NCI-H2107 treated with DMSO at 0.1 percent for 48 hours (cell line): Measurements from ENCODE around the gene MCTP1.
"Not testable (repeated sequence)": the region's sequence is repeated elsewhere in the genome, so short reads cannot be mapped to it uniquely, and the experiment has no call there.

Source experiments
- DNase-seq: peaks from one replicate; lab custom pipeline; 2025; ENCODE audit not compliant: unreplicated experiment; lab: John Stamatoyannopoulos, UW

Gene MCTP1

GRCh38 chr5:95184924-95185323, 100.0 kb downstream of the MCTP1 start:
- DNase-seq, result no peak

DNA sequence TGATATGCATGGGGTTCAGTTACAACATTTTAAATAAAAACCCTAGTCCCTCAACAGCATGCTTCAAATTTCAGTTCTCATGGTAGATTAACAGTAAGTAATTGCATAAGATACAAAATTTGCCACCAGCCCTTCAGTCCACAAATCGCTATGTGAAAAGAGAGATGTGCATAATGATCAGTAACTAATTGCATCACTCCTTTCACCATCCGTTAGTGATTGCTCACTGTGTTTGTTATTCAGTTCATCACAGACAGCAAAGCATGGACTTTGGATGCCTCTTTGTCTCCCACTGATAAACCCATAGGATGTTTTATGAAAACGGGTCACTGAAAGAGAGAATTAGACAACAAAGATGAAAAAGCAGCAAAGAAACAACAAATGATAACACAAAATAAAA, 103.2 kb downstream of the MCTP1 start:
- no peak for DNase-seq

DNA sequence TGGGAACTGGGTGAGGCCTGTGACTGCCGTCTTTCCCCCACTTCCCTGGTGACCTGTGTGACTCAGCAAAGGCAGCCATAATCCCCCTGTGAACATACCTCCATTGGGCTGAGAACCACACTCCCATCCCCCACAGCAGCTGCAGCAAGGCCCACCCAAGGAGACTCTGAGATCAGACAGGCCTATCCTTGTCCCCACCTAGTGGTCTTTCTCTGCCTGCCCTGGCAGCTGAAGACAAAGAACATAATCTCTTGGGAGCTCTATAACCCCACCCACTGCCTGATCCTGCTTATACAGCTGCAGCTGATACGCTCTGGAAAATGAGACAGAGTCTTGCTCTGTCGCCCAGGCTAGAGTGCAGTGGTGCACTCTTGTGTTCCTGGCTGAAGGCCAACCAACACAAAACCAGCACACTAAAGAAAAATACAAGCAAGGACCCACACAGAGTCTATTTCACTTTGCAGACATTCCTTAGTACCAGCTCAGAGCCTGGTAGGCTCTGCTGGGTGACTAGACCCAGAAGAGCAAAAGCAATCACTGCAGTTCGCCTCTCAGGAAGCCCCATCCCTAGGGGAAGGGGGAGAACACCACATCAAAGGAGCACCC, 106.7 kb downstream of the MCTP1 start:
- peak; percentile 36 for DNase-seq

DNA sequence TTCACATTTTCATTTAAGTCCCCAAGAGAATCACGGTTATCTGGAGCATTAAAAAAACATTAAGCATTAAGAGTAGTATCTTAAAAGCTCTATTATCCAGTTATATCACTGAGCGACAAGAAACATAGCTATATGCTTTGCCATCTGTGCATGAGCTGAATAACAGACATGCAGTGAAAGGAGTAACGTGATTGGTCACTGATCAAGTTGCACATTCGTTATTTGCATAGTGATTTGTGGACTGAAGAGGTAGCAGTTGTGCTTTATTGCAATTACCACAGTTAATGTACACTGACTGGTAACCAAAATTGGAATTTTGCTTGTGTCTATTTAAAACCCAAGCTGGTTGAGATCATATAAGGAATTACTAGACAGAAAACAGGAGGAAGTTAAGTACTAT, 107.4 kb downstream of the MCTP1 start:
- no peak for DNase-seq

DNA sequence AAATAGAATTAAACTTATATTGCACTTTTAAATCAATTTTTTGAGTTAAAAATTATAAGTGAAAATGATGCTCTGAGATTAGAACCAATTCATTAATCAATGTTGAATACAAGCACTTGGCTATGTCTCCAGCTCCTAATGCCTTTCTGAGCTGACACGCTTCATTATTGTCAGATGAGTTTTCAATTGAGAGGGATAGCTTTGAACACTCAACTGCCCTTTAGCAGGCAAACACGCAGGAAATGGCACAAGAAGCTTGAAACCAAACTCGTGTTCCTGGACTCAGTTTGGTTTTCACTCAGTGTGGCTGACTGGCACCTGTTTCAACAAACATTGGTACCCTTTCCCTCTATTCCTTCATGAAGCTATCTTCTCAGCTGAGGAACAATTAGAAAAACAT, 109.8 kb downstream of the MCTP1 start:
- DNase-seq, result no peak

GRCh38 chr5:95172659-95173058, 112.2 kb downstream of the MCTP1 start:
- no peak for DNase-seq

DNA sequence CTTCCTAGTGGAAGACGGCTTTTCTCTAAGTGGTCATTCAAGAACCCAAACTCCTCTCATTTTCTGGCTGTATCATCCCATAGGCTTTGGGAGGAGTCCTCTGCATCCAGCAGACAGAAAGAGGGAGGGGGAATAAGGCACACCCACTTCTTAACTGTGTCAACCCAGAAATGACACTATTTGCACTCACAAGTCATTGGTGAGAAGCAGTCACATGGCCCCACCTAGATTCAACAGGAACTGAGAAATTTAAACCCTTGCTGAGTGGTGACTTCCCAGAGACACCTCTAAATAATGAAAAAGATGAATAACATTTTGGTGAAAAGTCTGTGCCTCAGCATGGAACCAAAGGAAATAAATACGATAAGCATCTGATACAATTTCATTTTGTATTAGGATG, 120.0 kb downstream of the MCTP1 start:
- DNase-seq, result no peak

GRCh38 chr5:95163079-95163478, 121.8 kb downstream of the MCTP1 start:
- DNase-seq, result peak; percentile 43

GRCh38 chr5:95162231-95162992, 122.5 kb downstream of the MCTP1 start:
- DNase-seq, result peak; percentile 15

DNA sequence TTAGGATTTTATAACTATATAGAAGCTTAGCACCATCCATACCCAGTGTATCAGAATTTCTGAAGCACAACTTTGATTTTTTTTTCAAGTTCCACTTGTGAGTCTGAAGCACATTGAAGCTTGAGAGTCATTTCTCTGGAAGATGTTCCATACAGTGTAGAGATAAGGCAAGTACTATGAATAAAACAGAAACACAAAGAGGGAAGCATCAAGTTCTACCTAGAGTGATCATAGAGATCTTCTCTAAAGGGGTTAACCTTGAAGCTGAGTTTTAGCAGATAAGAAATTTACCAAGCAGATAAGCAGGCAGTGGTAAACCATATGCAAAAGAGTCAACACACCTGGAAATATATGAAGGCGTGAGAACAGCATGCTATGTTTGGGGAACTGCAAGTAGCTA, 125.3 kb downstream of the MCTP1 start:
- no peak for DNase-seq

GRCh38 chr5:95155888-95156287, 129.0 kb downstream of the MCTP1 start:
- no peak for DNase-seq

DNA sequence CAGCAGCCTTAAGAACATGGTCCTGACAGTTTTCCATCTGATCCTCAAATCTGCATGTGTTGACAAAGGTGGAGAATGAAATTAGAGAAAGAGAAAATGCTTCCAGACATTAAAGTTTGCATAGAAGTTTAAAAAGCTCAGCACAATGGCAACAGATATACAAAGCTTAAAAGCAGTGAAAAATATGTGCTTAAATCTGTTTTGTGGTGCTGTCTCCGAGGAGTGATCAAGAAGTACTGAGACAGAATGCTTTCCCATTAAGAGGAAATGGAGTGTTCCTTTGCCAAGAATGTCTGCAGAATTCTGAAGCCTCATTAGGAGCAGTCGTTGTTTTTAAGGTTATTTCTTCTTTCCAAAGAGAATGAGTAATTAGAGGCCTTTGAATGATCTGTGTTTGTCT, 131.4 kb downstream of the MCTP1 start:
- DNase-seq, result no peak

DNA sequence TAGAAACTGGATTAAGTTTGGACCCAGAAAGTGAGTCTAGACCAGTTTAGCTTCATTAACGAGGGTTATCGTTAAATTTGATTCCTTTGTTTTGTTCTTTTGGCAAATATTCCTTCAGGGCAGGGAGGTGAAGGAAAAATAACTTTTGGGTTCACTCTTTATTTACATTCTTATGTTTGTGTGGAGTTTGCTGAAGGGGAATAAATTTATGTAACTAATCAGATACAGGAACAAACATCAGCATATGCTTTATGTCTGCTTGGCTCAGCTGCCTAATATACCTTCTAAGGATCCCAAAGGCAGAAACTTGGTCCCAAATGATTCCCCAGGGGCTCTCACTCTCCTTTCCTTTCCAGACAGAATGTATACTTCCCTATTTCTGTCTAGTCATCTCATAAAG, 132.4 kb downstream of the MCTP1 start:
- no peak for DNase-seq

- DNase-seq, result no peak
Measured at GRCh38 chr5:95152131-95152530, 132.8 kb downstream of the MCTP1 start.

- DNase-seq, result no peak
Measured at GRCh38 chr5:95151694-95152093, 133.2 kb downstream of the MCTP1 start.

GRCh38 chr5:95149387-95149786, 135.5 kb downstream of the MCTP1 start:
- no peak for DNase-seq

- no peak for DNase-seq
Measured at GRCh38 chr5:95148453-95148852, 136.4 kb downstream of the MCTP1 start.

DNA sequence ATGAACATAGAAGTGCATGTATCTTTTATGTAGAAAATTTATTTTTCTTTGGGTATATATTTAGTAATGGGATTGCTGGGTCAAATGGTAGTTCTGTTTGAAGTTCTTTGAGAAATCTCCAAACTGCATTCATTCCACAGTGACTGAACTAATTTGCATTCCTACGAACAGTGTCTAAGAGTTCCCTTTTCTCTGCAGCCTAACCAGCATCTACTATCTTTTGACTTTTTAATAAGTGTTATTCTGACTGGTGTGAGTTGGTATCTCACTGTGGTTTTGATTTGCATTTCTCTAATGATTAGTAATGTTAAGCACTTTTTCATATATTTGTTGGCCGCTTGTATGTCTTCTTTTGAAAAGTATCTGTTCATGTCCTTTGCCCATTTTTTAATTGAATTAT, 141.0 kb downstream of the MCTP1 start:
- not testable (repeated sequence) for DNase-seq

- DNase-seq, result no peak
Measured at GRCh38 chr5:95142145-95142544, 142.7 kb downstream of the MCTP1 start.

DNA sequence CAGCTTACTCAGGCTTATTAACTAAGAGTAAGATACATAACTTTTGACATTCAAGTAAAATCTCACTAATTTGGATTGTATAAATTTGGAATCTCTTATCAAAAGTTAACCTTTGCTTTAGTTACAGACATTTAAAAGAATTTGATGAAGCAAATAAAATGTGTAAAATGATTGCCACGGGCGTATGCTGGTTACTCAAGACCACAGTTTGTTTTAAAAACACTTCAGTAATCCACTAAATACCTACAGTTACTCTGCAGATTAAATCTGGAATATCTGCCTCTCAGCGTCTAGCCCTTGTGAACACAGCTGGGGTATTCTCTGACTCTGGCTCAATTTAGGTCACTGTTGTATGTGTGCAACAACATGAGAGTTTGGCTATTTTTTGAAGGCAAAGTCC, 143.8 kb downstream of the MCTP1 start:
- DNase-seq, result no peak

- no peak for DNase-seq
Measured at GRCh38 chr5:95134326-95134725, 150.6 kb downstream of the MCTP1 start.

- DNase-seq, result no peak
Measured at GRCh38 chr5:95132096-95132495, 152.8 kb downstream of the MCTP1 start.

DNA sequence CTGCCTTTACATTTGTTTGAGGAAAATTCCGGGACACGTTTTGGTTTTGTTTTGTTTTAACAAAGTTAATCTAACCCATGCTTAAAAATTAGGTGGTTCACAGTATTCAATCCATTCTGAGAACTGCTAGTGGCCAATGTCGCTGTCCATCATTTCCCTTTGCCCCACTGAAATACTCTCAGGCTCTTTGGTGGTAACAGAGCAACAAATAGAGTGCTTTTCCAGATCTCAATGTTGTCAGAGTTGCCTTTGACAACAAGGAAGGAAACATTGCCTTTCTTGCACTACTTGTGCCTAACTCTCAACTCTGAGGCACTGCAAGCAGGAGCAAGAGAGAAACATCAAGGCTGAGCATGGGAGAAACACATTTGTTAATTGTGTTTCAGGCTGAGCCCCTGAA, 154.0 kb downstream of the MCTP1 start:
- DNase-seq, result no peak
